GM18909 (cell line): ENCODE data around the gene KCNJ13.
"Not testable (repeated sequence)": the region's sequence is repeated elsewhere in the genome, so short reads cannot be mapped to it uniquely, and the experiment has no call there.

Source experiments
- ATAC-seq: cut with Tn5 transposase; IDR thresholded peaks from one replicate; pipeline ENCODE4 v1.9.1; 2021; ENCODE audit warnings: mild to moderate bottlenecking; ENCODE audit not compliant: unreplicated experiment, poor library complexity

Gene KCNJ13

GRCh38 chr2:232771870-232772269 lies 4.5 kb downstream of the KCNJ13 start:
- no peak for ATAC-seq

- no peak for ATAC-seq
Observed at GRCh38 chr2:232770207-232770606, 6.2 kb downstream of the KCNJ13 start.

- no peak for ATAC-seq
Observed at GRCh38 chr2:232767866-232768265, 8.5 kb downstream of the KCNJ13 start.

- no peak for ATAC-seq
Observed at GRCh38 chr2:232761301-232761907, 15.0 kb downstream of the KCNJ13 start.

GRCh38 chr2:232757905-232758304 lies 18.5 kb downstream of the KCNJ13 start:
- ATAC-seq, result no peak

- no peak for ATAC-seq
Observed at GRCh38 chr2:232750135-232750671, 26.2 kb downstream of the KCNJ13 start.

GRCh38 chr2:232749331-232749730 lies 27.0 kb downstream of the KCNJ13 start:
- ATAC-seq, result no peak

- no peak for ATAC-seq
Observed at GRCh38 chr2:232748038-232748437, 28.3 kb downstream of the KCNJ13 start.

GRCh38 chr2:232744963-232745362 lies 31.4 kb downstream of the KCNJ13 start:
- no peak for ATAC-seq

GRCh38 chr2:232741972-232742371 lies 34.4 kb downstream of the KCNJ13 start:
- ATAC-seq, result no peak

GRCh38 chr2:232741294-232741693 lies 35.1 kb downstream of the KCNJ13 start:
- ATAC-seq, result no peak

GRCh38 chr2:232731470-232731869 lies 44.9 kb downstream of the KCNJ13 start:
- ATAC-seq, result no peak

GRCh38 chr2:232728785-232729184 lies 47.6 kb downstream of the KCNJ13 start:
- ATAC-seq, result no peak

- ATAC-seq, result no peak
Observed at GRCh38 chr2:232723027-232723426, 53.3 kb downstream of the KCNJ13 start.

GRCh38 chr2:232721882-232722281 lies 54.5 kb downstream of the KCNJ13 start:
- ATAC-seq, result no peak

- no peak for ATAC-seq
Observed at GRCh38 chr2:232721261-232721660, 55.1 kb downstream of the KCNJ13 start.

- ATAC-seq, result not testable (repeated sequence)
Observed at GRCh38 chr2:232720056-232720455, 56.3 kb downstream of the KCNJ13 start.
